Mucosa of rectum (tissue), 2 donors: ENCODE results near the gene YAE1.

Experiments
- H3K27ac ChIP-seq, 2 donors: one replicate each; pipeline ENCODE4 v1.7.0; 2013; ENCODE audit warnings: inconsistent platforms in 2 of 2, low read depth in 2 of 2, low read length in 2 of 2
- H3K27me3 ChIP-seq, 2 donors: one replicate each; pipeline ENCODE4 v1.7.0; 2013; ENCODE audit warnings: low read length in 2 of 2; ENCODE audit not compliant: control insufficient read depth in 2 of 2, insufficient read depth in 2 of 2
- H3K36me3 ChIP-seq, 2 donors: one replicate each; pipeline ENCODE4 v1.7.0; 2013; ENCODE audit warnings: low read length in 2 of 2; ENCODE audit not compliant: control insufficient read depth in 2 of 2, insufficient read depth in 2 of 2
- H3K4me1 ChIP-seq, 2 donors: one replicate each; pipeline ENCODE4 v1.7.0; 2013; ENCODE audit warnings: low read length in 2 of 2, mild to moderate bottlenecking in 1 of 2; ENCODE audit not compliant: control insufficient read depth in 2 of 2, insufficient read depth in 2 of 2
- H3K4me3 ChIP-seq, 2 donors: one replicate each; pipeline ENCODE4 v1.7.0; 2013; ENCODE audit warnings: low read length in 2 of 2
- H3K9ac ChIP-seq, 2 donors: one replicate each; pipeline ENCODE4 v1.7.0; 2013; ENCODE audit warnings: low read length in 2 of 2, low read depth in 1 of 2, mild to moderate bottlenecking in 1 of 2
- H3K9me3 ChIP-seq, 2 donors: one replicate each; pipeline ENCODE4 v1.7.0; 2013; ENCODE audit warnings: low read length in 2 of 2; ENCODE audit not compliant: control insufficient read depth in 2 of 2
- donor health status: healthy.
- donor health status: Normal muscosa, but diverticular disease.

Gene YAE1

DNA sequence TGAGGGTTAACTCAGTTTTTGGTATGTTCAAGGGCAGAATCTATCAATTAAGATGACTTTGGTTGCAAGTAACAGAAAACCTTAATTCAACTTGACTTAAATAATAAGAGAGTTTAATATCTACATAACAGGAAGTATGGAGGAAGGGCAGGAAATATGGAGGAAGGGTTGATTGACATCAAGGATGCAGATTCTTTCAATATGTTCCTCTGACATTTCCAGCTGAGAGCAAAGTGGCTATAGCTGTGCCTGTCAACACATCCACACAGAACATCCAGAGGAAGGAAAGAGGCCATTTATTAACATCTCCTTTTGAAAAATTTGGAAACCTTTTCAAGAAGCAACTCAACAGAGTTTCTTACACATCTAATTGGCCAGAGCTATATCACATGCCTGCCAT lies 37.7 kb downstream of the YAE1 start:
- Histone ChIP-seq H3K4me3 (no peak overlapping the region), H3K4me1 (no peaks in the 10 kb centered on the region), H3K27me3 (no peaks in the 10 kb centered on the region), H3K9ac (no peak overlapping the region), H3K36me3 (no peaks in the 10 kb centered on the region), H3K9me3 (no peaks in the 10 kb centered on the region), H3K27ac (no peak overlapping the region)

DNA sequence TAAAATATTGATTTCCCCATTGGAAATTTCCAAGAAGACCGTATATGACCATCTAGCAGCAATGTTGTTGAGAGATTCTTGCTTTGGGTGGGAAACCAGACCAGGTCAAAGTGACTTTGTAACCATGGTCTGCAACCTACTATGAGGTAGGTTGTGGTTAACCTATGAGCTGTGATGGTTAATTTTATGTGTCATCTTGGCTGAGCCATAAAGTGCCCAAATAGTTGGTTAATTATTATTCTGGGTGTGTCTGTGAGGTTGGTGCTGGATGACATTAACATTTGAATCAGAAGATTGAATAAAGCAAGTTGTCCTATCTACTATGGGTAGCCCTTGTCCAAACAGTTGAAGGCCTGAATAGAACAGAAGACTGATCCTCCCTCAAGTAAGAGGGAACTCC lies 38.9 kb downstream of the YAE1 start:
- no peaks in the 10 kb centered on the region for H3K36me3 ChIP-seq
- no peak overlapping the region for H3K27ac ChIP-seq
- no peaks in the 10 kb centered on the region for H3K27me3 ChIP-seq
- no peak overlapping the region for H3K9ac ChIP-seq
- H3K4me3 ChIP-seq = no peak overlapping the region
- no peaks in the 10 kb centered on the region for H3K4me1 ChIP-seq
- no peaks in the 10 kb centered on the region for H3K9me3 ChIP-seq

DNA sequence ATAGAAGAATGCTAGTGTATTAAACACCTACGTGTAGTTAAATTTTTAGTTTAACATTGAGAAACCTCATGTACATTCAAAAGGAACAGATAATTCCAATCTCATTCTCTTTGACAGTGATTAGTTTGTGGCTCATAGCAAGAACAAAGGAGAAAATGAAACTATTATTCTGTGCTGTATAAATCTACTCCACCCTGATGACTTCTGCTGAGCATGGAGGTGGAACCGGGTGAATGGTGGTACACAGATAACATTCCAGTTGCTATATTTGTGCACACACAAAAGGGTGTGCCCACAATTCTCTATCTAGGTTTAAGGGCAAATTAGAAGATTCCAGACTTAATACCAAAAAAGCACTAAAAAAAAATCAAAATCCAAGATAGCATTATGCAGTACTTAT lies 40.1 kb downstream of the YAE1 start:
- no peaks in the 10 kb centered on the region for H3K4me1 ChIP-seq
- no peak overlapping the region for H3K9ac ChIP-seq
- H3K27ac ChIP-seq = no peak overlapping the region
- no peaks in the 10 kb centered on the region for H3K36me3 ChIP-seq
- H3K9me3 ChIP-seq = no peaks in the 10 kb centered on the region
- H3K4me3 ChIP-seq = no peak overlapping the region
- H3K27me3 ChIP-seq = no peaks in the 10 kb centered on the region

GRCh38 chr7:39606941-39607340 lies 40.7 kb downstream of the YAE1 start:
- no peaks in the 10 kb centered on the region for H3K4me1 ChIP-seq
- H3K9ac ChIP-seq = no peak overlapping the region
- H3K4me3 ChIP-seq = no peak overlapping the region
- no peak overlapping the region for H3K27ac ChIP-seq
- no peaks in the 10 kb centered on the region for H3K9me3 ChIP-seq
- H3K27me3 ChIP-seq = no peaks in the 10 kb centered on the region
- H3K36me3 ChIP-seq = no peaks in the 10 kb centered on the region

DNA sequence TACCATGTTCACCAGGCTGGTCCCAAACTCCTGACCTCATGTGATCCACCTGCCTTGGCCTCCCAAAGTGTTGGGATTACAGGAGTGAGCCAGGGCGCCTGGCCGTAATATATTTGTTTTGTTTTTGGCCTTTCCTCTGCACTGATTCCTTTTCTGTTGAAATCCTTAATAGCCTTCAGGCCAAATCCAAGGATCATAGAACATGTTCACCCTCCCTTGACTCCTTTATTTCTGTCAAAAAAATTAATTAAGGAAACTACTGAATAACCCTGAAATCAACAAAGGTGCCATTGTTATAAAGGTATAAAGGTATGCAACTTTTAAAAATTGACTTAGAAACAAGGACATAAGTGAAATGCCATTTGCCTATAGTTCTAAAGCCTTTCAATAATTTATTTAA lies 41.7 kb downstream of the YAE1 start:
- Histone ChIP-seq H3K9me3 (no peaks in the 10 kb centered on the region), H3K9ac (no peak overlapping the region), H3K27ac (no peak overlapping the region), H3K27me3 (no peaks in the 10 kb centered on the region), H3K36me3 (no peaks in the 10 kb centered on the region), H3K4me1 (no peaks in the 10 kb centered on the region), H3K4me3 (no peak overlapping the region)

GRCh38 chr7:39608278-39608677 lies 42.1 kb downstream of the YAE1 start:
- Histone ChIP-seq H3K27me3 (no peaks in the 10 kb centered on the region), H3K4me1 (no peaks in the 10 kb centered on the region), H3K9ac (no peak overlapping the region), H3K4me3 (no peak overlapping the region), H3K36me3 (no peaks in the 10 kb centered on the region), H3K9me3 (no peaks in the 10 kb centered on the region), H3K27ac (no peak overlapping the region)

DNA sequence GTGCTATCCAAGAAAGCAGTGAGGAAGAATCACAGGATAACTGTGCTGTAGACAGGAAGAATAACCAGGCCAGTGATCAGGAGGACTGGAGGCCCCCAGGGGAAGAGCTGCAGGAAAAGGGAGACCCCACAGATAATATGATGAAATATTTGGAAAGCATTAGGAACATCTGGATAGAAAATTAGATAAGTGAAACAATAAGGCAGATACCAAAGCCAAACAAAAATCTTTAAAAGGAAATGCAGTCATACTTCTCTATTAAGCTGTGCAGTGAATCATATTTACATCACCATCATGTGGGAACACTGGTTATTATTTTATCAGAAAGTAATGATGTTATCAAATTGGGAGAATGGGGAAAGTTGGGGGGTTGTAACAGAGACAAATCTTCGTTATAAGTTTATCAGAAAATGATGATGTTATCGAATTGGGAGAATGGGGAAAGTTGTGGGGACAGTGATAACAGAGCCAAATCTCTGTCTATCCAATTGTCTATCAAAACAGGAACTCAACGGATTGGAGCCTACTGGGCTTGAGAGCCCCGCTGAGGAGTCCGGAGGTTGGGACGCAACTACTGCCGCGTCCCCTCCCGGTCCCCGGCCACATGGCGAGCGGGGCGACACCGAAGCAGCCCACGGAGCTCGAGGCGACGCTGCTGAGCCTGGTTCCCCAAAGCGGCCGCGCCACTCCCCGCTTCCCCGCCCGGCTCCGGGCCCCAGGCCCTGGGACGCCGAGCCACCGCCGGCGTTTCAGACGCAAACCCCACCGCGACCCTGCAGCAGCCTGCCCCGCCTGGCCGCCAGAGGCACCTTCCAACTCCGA lies 43.1 kb downstream of the YAE1 start:
- no peak overlapping the region for H3K9ac ChIP-seq
- no peaks in the 10 kb centered on the region for H3K4me1 ChIP-seq
- H3K4me3 ChIP-seq = peak overlapping the region in 1 of 2 donors; percentile 46
- no peak overlapping the region for H3K27ac ChIP-seq
- no peaks in the 10 kb centered on the region for H3K9me3 ChIP-seq
- H3K36me3 ChIP-seq = no peaks in the 10 kb centered on the region
- H3K27me3 ChIP-seq = no peaks in the 10 kb centered on the region

GRCh38 chr7:39609935-39610263 lies 43.7 kb downstream of the YAE1 start:
- Histone ChIP-seq H3K4me1 (no peaks in the 10 kb centered on the region), H3K9me3 (no peaks in the 10 kb centered on the region), H3K4me3 (peak overlapping the region in 1 of 2 donors; percentile 5), H3K27ac (no peak overlapping the region), H3K27me3 (no peaks in the 10 kb centered on the region), H3K36me3 (no peaks in the 10 kb centered on the region), H3K9ac (no peak overlapping the region)

- H3K27ac ChIP-seq = no peak overlapping the region
- H3K36me3 ChIP-seq = no peaks in the 10 kb centered on the region
- H3K4me1 ChIP-seq = no peaks in the 10 kb centered on the region
- H3K27me3 ChIP-seq = no peaks in the 10 kb centered on the region
- no peak overlapping the region for H3K9ac ChIP-seq
- no peak overlapping the region for H3K4me3 ChIP-seq
- no peaks in the 10 kb centered on the region for H3K9me3 ChIP-seq
These were observed 47.4 kb downstream of the YAE1 start for GRCh38 chr7:39613577-39613976.

DNA sequence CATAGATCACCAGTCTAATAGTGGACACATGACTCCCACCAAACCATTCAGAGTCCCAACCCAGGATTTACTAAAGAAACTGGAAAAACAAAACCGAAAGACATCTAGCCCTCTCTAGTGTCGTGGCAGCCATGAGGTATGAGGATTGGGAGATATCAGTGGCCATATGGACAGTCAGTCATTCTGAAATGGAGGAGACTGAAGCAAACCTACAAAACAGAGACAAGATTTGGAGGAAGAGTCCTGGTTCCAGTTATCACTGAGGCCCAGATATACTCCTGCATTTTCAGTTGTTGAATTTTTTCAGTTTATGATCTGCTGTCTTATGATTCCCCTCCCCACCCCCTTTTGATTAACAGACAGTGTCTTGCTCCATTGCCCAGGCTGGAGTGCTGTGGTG lies 48.1 kb downstream of the YAE1 start:
- Histone ChIP-seq H3K36me3 (no peaks in the 10 kb centered on the region), H3K9me3 (no peaks in the 10 kb centered on the region), H3K27ac (no peak overlapping the region), H3K9ac (no peak overlapping the region), H3K4me1 (no peaks in the 10 kb centered on the region), H3K27me3 (no peaks in the 10 kb centered on the region), H3K4me3 (no peak overlapping the region)
